Measurements from ENCODE around the gene TSPYL2. TPM values are rescaled to one million over a fixed set of nuclear protein-coding genes. Genes with fewer than 3 reads are reported as not detected.

TSPYL2 gene
- total and polyA plus RNA-seq, 2 of the 4 experiments (the other 2 are of a cell fraction): 19.2 to 49.7 TPM

- H3K36me3 ChIP-seq (ENCODE audit: control insufficient read depth, insufficient read depth, low read length): no peaks in the 10 kb centered on the region
- ATAC-seq (ENCODE audit: low read depth) (no peak), DNase-seq (no peak)
- no peak overlapping the region for H3K4me3 ChIP-seq (ENCODE audit: insufficient read depth, low read depth, low read length)
- H4K91ac ChIP-seq (ENCODE audit: insufficient read depth, low read depth, low read length): no peak overlapping the region
- intact Hi-C loops (cut with micrococcal nuclease) (no loop called here), dilution Hi-C loops (cut with HindIII; ENCODE audit: low sequenced_read_pairs, unreplicated experiment) (no loop called here), in situ Hi-C loops (cut with MboI; ENCODE audit: low sequenced_read_pairs) (no loop called here)
- H3K23ac ChIP-seq (ENCODE audit: low read depth, low read length): no peak overlapping the region
- no peaks in the 10 kb centered on the region for H3K4me1 ChIP-seq (ENCODE audit: control insufficient read depth, insufficient read depth, low read length)
- H3K79me1 ChIP-seq (ENCODE audit: low read depth in 1 of 2, low read length in 2 of 2): no peaks in the 10 kb centered on the region
- H2BK20ac ChIP-seq (ENCODE audit: low read depth, low read length): no peak overlapping the region
- H2AFZ ChIP-seq (replicated peaks; ENCODE audit: low read length, poor library complexity): no peak overlapping the region
- H2BK120ac ChIP-seq (ENCODE audit: low read depth, low read length): no peak overlapping the region
- CTCF ChIA-PET: no interaction called here
- no peak overlapping the region for H3K18ac ChIP-seq (ENCODE audit: low read depth, low read length)
- H3K4ac ChIP-seq (ENCODE audit: low read depth, low read length): no peak overlapping the region
- no peak overlapping the region for H3K4me2 ChIP-seq (ENCODE audit: low read depth, low read length)
- no peak overlapping the region for H2BK15ac ChIP-seq (ENCODE audit: low read depth, low read length)
- no peak overlapping the region for H4K8ac ChIP-seq (ENCODE audit: low read depth in 2 of 2, low read length in 2 of 2)
- no TSS peak for BruUV-seq (replicated peaks)
- POLR2A ChIA-PET (ENCODE audit: unreplicated experiment): no interaction called here
- H2AK5ac ChIP-seq (ENCODE audit: low read depth, low read length): no peak overlapping the region
- no peaks in the 10 kb centered on the region for H3K9me1 ChIP-seq (ENCODE audit: insufficient read depth, low read length)
- H3K27me3 ChIP-seq (ENCODE audit: control insufficient read depth, insufficient read depth, low read length): peaks cover 31% of the 10 kb centered on the region
- TF ChIP-seq MAFK (IDR thresholded peaks at IDR 0.05; ENCODE audit: low read depth, low read length) (no peak), SMC3 (IDR thresholded peaks at IDR 0.05; ENCODE audit: low read depth, low read length) (no peak), NFE2L2 (IDR thresholded peaks at IDR 0.05; ENCODE audit: low read depth, low read length) (no peak), MXI1 (IDR thresholded peaks at IDR 0.05; ENCODE audit: borderline replicate concordance, low read depth, low read length) (no peak), RCOR1 (IDR thresholded peaks at IDR 0.05; ENCODE audit: insufficient replicate concordance, low read length) (no peak), BHLHE40 (IDR thresholded peaks at IDR 0.05; ENCODE audit: low read depth, low read length) (no peak), RAD21 (IDR thresholded peaks at IDR 0.05; ENCODE audit: low read length) (no peak), MAZ (IDR thresholded peaks at IDR 0.05; ENCODE audit: borderline replicate concordance, low read depth, low read length) (no peak), USF2 (IDR thresholded peaks at IDR 0.05; ENCODE audit: low read depth, low read length) (no peak), CHD1 (IDR thresholded peaks at IDR 0.05; ENCODE audit: low read depth, low read length) (no peak), CEBPB (IDR thresholded peaks at IDR 0.05; ENCODE audit: low read depth, low read length) (no peak), FOS (IDR thresholded peaks at IDR 0.05; ENCODE audit: low read depth, low read length) (no peak), POLR2A (IDR thresholded peaks at IDR 0.05; ENCODE audit: low read depth, low read length) (no peak), RFX5 (IDR thresholded peaks at IDR 0.05; ENCODE audit: low read depth, low read length) (no peak)
- TF ChIP-seq, protein P1, sequence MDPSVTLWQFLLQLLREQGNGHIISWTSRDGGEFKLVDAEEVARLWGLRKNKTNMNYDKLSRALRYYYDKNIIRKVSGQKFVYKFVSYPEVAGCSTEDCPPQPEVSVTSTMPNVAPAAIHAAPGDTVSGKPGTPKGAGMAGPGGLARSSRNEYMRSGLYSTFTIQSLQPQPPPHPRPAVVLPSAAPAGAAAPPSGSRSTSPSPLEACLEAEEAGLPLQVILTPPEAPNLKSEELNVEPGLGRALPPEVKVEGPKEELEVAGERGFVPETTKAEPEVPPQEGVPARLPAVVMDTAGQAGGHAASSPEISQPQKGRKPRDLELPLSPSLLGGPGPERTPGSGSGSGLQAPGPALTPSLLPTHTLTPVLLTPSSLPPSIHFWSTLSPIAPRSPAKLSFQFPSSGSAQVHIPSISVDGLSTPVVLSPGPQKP (IDR thresholded peaks at IDR 0.05; ENCODE audit: borderline replicate concordance, low read depth, low read length): no peak
- TF ChIP-seq, protein P2, sequence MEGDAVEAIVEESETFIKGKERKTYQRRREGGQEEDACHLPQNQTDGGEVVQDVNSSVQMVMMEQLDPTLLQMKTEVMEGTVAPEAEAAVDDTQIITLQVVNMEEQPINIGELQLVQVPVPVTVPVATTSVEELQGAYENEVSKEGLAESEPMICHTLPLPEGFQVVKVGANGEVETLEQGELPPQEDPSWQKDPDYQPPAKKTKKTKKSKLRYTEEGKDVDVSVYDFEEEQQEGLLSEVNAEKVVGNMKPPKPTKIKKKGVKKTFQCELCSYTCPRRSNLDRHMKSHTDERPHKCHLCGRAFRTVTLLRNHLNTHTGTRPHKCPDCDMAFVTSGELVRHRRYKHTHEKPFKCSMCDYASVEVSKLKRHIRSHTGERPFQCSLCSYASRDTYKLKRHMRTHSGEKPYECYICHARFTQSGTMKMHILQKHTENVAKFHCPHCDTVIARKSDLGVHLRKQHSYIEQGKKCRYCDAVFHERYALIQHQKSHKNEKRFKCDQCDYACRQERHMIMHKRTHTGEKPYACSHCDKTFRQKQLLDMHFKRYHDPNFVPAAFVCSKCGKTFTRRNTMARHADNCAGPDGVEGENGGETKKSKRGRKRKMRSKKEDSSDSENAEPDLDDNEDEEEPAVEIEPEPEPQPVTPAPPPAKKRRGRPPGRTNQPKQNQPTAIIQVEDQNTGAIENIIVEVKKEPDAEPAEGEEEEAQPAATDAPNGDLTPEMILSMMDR (conservative IDR thresholded peaks at IDR 0.05; ENCODE audit: low read depth, low read length): no peak
- H4K20me1 ChIP-seq (ENCODE audit: insufficient read depth, low read length): no peaks in the 10 kb centered on the region
- no peak overlapping the region for H3K9ac ChIP-seq (ENCODE audit: low read depth, low read length)
- H4K5ac ChIP-seq (ENCODE audit: low read depth, low read length): no peak overlapping the region
- no peak overlapping the region for H3K27ac ChIP-seq (ENCODE audit: insufficient read depth, low read length)
- H3K14ac ChIP-seq (replicated peaks; ENCODE audit: low read depth, low read length): no peak overlapping the region
- 20% methylated on average over 2 of the region's 5 CpGs; no CpG with 5 or more reads in 1 of the 2 experiments for WGBS, 2 experiments (ENCODE audit: extremely low coverage in 2 of 2, insufficient read length in 1 of 2)
- no peak overlapping the region for H2BK5ac ChIP-seq (ENCODE audit: low read depth, low read length, poor library complexity, severe bottlenecking)
- H3K9me3 ChIP-seq (ENCODE audit: control insufficient read depth, insufficient read depth, low read length): no peaks in the 10 kb centered on the region
- H3K56ac ChIP-seq (ENCODE audit: extremely low read depth, insufficient read depth, low read length): no peak overlapping the region
- no peak overlapping the region for H2AK9ac ChIP-seq (replicated peaks; ENCODE audit: low read depth, low read length, poor library complexity)
Observed at GRCh38 chrX:53036149-53036548, 46.0 kb upstream of the TSPYL2 start.
